CD4-positive, alpha-beta T cell treated with Interleukin-6 for 4 hours (primary cell): ENCODE data around the gene COL6A2.

Experiments used
- DNase-seq: peaks from one replicate; pipeline ENCODE4 v3.0.0-alpha.2; 2020; ENCODE audit warnings: mixed read lengths

The COL6A2 gene

DNA sequence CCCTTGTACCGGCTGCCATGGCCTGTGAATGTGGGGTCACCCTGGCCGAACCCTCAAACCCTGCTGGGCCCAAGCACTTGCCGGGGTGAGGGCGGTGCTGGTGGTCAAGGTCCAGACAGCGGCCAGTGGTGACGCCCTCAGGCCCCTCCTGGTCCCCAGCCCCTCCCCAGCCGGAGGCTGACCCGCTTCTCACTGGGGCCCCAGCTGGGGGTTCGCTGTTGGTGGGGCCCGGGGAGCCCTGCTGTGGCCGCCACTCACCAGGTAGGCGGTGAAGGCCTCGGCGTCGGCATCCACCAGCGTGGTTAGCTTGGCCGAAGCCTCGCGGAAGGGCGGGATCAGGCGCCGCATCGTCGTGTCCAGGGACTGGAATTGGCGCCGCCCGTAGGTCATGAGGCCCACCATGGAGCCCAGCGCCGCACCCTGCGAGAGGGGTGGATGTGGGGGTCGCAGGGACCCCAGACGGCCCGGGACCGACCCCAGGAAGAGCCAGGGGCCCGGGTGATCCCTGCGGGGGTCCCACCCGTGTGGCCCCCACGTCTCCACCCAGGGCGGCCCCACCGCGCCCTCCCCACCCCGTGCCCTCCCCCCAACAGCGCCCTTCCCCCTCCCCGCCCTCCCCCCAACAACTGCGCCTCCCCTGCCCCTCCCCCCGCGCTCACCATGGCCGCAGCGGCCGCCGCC, 47.4 kb downstream of the COL6A2 start:
- DNase-seq: no peak

DNA sequence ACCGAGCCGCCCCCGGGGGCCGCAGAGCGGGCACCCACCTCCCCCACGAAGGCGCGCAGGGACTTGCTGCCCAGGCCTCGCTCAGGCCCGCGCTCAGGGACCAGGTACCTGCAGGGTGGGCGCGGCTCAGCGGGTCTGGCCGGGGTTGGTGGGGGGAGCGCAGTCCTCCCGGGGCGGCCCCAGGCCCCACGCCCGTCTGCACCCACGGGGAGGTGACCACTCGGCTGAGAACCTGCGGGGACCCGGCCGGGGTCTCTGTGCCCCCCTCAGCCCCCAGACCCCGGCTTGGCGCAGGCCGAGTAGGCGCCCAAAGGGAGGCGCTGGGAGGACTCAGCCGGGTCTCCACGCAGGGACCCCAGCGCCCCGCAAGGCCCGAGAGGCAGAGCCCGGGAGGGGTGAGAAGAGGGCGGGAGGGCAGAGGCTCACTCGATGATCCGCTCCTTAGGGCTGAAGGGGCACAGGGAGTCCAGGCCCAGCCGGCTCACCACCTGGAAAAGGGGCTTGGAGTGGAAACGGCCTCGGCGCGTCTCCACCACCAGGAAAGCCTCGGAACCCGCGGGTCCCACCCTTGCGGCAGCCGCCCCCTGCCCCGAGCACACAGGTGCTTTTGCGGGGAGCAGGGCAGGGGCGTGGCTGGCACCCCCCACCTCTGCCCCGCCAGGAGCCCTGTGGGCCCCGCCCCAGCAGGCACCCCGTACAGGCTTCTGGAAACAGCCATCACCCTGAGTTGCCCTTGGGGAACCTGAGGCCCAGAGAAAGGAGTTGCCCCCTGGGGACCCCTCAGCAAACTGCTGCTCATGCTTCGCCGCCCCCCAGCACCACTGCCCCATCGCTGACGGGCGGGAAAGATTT, 48.2 kb downstream of the COL6A2 start:
- DNase-seq: no peak

DNA sequence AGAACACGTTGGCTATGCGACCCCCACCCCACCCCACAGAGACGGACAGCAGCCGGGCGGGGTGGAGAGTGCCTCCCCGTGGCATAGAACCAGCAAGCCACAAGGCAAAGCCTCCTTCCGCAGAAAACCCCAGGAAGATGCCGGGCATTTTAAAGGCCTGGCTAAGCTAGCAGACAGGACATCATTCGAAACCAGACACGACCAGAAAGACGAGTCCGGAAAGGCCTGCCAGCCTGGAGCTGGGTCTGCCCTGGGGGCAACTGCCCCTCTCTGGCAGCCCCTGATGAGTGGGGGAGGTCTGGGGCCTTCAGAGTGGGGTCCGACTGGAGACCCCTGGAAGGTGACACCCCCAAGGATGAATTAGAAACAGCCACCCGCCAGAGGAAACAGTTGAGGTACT, 48.9 kb downstream of the COL6A2 start:
- no peak for DNase-seq

DNA sequence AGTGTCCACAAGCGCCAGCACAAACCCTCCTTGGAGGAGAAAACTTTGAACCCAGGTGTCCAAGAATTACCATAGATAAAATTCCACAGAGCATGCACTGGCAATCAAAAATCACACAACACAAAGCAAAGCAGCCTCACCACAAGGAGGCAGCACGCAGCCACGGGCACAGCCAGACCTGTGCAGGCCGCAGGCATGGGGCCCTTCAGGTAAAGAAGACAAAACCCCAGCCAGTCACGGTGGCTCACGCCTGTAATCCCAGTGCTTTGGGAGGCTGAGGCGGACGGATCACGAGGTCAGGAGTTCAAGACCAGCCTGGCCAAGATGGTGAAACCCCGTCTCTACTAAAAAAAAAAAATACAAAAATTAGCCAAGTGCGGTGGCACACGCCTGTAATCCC, 49.5 kb downstream of the COL6A2 start:
- DNase-seq: peak; percentile 57

DNA sequence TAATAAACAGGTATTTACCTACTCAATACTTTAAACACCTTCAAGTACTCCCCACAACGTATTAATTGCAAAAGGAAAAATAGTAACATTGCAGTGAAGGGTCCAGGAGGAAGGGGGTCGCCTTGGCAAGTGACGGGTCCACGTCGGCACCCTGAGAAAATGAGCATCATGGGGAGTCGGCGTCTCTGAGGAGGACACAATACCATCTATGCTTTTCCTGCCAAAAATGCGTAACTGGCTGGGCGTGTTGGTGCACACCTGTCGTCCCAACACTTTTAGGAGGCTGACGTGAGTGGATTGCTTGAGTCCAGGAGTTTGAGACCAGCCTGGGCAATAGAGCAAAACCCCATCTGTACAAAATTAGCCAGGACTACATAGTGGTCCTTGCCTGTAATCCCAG, 50.2 kb downstream of the COL6A2 start:
- no peak for DNase-seq

DNA sequence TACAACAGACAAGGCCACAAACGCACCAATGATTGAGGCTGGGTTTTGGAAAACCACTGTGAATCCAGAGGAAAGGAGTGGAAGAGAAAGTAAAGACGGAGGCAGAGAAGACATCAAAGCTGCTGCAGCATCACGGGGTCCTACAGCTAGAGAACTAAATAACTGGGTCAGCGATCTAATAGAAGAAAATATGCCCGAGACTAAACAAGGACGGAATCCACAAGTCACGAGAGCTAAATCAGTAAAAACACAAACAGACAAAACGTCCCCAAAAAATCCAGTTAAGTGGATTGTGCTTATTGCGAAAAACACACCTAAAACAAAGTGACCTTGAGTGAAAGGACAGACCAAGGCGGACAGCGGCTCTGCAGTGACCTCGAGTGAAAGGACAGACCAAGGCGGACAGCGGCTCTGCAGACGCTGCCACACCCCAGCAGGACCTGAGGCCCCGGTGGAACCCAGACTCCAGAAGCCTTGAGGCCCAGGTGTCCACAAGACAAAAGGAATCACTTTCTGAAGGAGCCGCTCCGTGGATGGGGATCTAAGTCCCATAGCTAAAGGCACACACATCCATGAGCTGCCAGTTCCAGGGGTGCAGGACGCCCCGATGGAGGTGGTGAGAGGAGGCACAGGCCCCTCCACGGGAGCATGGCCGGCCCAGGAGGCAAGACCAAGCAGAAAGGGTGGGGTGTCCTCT, 51.4 kb downstream of the COL6A2 start:
- no peak for DNase-seq

DNA sequence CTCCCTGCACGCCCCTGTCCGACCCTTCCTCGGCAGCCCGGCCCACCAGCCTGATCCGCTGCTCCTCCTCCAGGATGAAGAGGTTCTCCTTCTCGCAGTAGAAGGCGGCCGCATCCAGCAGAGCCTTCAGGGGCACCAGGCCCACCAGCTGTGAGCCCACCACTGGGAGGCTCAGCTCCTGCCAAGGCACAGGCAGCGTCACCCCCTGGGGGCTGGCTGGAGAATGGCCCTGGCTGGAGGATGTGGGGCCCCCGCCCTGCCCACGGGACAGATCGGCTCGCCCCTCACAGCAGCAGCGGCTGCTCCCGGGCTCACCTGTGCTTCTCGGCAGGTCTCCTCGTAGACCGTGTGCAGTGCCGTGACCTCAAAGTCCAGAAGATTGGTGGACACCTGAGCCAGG, 52.2 kb downstream of the COL6A2 start:
- no peak for DNase-seq

DNA sequence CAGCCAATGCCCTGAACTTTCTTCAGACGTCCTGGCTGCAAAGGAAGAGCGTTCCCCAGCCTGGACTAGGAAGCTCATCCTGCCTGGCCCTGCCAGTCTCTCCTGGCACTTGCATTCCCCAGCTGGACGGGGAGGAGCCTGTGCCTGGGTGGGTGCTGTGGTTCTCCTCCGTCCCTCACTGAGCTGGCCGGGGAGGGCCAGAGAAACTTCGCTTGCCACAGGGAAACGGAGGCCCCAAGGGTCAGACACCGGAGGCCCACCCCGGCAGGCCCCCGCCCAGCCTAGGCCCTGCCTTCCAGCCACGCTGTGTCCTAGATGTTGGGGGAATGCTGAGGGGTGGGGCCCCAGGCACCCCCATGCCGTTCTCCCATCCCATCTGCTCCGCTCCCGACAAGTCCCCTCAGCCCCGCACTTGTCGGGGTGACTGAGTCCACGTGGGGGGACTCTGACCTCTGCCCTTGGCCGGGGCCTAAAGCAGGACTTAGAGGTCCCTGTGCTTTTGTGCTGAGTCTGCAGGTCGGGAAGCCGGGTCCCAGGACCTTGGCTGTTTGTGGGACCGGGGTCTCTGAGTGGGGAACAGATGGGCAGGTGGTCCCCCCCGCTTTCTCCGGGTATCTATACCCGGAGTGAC, 52.7 kb downstream of the COL6A2 start:
- DNase-seq: no peak

DNA sequence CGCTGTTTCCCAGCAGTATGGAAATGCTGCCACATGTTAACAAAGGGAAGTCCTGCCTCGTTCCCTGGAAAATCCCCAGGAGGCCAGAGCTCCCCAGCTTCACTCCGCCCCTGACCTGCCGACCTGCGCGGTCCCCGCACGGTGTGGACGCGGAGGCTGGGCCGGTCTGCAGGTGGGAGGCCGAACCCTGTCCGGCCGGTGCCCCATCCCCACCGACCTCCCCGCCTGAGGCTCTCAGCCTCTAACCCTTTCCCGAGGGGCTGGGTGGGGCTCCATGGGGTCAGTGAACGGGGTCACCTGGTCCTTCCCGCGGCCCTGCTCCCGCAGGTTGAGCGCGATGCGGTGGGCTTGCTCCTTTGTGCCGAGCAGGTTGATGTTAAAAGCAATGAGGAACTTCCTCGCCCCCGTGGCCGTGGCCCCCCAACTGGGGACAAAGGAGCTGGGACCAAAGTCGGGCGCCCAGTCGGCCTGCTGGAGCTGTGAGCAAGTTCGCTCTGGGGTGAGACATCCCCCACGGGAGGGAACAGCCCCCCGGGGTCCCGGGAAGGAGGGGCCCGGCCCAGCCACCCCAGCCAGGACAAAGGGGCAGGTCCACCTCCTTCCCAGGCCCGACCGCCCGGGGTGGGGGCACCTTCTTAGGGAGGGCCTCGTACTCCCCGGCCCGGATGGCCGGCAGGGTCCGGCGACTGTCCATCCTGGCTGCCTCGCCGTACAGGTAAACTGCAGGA, 53.5 kb downstream of the COL6A2 start:
- no peak for DNase-seq

DNA sequence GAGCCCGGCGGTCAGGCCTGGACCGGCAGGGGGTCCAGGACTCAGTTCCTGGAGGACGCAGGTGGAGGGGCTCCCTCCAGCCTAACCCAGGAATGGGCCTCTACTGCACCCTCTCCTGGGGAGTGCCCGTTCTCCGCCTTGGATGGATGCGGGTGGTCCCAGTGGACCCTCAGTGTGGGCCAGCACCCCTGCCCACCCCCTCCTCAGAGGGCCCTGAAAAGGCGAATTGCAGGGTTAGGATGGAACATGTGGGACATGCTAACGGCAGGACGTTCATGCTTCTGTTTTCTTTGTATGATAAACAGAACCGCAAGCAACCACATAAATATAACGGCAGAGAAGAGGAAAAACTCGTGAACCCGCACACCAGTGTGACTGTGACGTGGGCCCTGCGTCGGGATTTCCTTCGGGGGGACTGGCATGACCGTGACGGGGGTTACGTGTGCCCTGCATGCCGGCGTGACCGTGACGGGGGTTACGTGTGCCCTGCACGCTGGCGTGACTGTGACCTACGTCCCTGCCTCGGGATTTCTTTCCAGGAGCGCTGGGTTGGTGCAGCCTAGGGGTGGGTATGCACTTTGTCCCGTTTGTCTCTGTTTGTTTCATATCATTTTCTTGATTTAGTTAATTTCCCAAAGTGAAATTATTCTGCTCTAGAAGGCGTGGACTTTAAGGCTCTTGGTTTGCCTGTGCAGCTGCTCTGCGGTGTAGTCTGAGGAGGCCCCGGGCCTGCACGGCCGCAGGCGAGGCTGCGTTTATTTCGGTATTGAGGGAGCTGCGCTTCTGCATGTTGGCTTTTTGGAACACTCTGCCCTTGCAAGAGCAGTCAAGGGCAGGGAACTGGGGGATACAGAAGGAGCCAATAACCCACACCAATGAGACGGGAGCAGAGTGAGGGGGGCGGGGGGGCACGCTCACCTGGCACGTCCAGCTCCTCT, 54.3 kb downstream of the COL6A2 start:
- DNase-seq: no peak

DNA sequence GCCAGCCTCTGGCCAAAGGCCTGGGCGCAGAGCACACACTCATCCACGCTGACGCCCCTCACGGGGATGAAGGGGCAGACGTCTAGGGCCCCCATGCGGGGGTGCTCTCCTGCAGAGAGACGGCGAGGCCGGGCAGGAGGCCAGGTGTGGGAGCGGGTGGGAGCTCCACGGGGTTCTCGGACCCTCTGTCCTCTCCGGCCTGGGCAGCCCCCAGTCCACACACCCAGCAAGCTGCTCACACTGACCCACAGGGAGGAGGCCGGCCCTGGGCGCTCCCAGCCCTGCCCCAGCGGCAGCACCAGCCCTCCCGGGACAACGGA, 55.0 kb downstream of the COL6A2 start:
- no peak for DNase-seq

DNA sequence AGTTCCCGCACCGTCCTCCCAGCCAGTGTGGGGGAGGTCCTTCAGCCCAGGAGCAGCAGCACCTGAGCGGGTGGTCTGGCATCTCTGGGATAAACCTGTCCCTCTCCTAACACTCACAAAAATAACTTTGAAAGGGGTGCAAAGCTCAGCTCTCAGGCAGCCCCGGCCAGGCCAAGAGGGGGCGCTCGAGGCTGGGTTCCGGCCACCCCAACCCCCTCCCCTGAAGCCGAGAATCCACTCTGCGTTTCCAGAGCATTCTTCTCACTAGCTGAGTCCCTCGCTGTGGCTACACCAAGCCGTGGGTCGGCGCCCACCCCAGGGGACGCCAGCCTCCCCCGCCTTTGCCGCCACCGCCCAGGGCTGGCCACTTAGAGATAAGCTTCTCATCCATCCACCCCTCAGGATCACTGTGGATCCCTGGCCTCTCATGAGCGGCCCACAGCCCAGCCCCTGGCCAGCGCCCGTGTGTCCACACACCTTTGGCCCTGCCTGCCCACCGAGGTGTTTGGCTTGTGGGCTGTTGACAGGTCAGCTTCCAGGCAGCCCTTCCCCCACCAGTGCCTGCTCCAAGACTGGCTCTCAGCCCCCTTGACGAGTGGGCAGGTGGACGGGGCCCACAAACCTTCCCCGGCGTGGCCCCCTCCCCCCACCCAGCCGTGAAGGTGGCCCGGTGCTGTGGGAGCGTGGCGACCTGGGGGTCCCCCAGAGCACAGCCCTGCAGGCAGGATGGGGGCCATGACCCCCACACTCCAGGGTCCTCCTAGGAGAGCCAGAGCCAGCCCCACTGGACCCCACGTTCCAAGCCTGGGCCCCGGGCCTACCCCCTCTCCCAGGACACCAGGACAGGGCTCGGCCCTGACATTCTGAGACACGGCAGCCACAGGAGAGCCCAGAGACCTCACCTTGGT, 55.6 kb downstream of the COL6A2 start:
- DNase-seq: peak; percentile 59

DNA sequence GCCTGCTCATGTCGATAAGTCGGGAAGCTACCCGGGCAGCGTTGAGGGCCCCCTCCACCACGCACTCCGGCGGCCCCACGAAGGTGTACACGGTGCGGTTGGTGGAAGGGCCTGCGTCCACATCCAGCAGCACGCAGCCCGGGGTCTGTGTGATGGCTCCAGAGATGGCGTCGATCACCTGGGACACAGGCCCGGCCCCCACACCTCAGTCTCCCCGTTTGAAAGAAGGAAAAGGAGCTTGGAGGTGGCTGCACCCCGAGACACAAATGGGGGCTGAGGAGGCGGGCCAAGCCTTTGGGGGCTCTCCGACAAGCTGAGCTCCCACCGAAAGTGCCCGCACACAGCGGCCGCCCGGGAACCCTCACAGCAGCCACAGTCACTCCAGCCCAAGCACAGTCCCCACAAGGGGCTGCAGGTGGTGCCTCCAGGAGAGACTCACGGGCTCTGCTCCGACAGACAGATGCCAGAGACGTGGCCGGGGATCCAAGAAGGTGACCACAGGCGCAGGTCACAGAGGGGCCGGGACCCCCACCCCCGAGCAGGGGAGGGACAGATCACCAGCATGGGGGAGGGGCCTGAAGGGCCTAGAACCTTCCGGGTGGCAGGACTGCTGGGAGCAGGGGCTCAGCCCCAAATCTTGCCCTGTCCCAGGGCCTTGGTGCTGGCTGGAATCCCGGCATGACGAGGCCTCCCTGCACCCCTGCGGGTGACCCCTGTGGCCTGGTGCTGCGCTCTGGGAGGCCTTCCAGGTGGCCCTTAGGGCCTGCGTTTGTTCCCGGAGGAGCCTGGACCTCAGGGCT, 56.4 kb downstream of the COL6A2 start:
- no peak for DNase-seq

DNA sequence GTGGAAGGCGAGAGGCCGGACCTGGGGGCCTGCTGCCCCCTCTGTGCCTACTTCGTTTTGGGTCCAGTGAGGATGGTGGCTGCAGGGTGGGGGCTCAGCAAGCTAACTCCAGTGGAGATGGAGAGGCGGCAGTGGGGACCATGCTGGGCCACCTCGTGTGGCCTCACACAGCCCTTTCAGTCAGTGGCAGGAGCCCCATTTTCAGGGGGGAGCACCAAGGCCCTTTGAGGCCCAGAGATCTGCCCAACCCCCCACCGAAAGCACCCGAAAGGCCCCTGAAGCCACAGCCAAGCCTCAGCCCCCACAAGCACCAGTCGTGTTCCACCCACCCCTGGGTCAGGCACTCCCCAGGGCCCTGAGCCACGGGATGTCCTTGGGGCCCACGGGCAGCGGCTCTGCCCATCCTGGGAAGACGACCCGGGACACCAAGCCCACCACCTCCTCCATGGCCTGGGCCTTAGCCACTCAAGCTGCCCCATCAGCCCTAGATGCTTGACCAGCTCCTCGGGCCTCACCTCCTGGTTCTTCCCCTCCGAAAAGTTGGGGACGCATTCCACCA, 57.1 kb downstream of the COL6A2 start:
- no peak for DNase-seq

DNA sequence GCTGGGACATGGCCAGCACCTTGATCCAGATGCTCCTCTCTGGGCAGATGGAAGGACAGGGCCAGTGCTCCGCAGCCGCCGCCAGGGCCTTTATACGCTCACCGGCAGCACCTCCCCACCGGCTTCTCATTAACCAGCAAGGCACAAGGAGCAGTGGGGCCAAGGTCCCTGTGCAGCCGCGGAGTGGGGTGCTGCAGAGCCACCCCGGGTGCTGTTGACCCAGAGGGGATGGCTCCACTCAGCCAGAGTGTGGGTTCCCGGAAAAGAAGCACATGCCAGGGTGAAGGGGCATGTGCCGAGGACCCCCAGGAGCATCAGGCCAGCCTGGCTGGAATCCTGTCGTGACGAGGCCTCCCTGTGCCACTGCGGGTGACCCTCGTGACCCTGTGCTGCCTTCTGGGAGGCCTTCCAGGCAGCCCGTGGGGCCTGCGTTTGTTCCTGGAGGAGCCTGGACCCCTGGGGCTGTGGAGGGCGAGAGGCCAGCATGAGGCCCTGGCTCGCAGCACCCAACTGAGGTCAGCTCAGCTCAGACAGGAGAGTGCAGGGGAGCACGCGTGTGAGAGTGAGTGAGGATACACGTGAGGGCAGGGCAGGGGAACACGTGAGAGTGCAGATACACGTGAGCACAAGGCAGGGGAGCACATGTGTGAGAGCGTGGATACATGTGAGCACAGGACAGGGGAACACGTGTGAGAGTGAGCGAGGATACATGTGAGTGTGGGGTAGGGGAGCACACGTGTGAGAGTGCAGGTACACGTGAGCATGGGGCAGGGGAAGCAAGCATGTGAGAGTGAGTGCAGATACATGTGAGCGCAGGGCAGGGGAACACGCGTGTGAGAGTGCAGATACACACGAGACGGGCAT, 57.8 kb downstream of the COL6A2 start, which contains the start of gene FTCD:
Gene FTCD, minus strand, starts transcription at position 66 of the 864 bp plus-strand sequence. Its CDS starts 56 bp downstream, at position 10.
- no peak for DNase-seq

DNA sequence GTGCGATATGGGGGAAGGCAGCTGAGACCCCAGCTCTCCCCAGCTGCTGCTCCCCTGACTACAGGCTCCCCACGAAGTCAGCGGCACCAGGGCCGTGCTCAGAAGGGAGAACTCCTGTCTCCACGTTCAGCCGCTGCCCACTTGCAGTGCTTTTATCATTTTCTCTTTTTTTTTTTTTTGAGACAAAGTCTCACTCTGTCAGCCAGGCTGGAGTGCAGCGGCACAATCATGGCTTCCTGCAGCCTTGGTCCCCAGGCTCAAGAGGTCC, 58.4 kb downstream of the COL6A2 start:
- no peak for DNase-seq

DNA sequence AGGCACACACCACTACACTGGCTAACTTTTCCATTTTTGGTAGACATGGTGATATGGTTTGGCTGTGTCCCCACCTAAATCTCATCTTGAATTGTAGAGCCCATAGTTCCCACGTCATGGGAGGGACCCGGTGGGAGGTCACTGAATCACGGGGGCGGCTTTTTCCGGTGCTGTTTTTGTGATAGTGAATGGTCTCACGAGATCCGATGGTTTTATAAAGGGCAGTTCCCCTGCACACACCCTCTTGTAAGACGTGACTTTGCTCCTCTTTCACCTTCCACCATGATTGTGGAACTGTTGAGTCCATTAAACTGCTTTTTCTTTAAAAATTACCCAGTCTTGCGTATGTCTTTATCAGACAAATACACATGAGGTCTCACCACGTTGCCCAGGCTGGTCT, 58.8 kb downstream of the COL6A2 start:
- DNase-seq: no peak

DNA sequence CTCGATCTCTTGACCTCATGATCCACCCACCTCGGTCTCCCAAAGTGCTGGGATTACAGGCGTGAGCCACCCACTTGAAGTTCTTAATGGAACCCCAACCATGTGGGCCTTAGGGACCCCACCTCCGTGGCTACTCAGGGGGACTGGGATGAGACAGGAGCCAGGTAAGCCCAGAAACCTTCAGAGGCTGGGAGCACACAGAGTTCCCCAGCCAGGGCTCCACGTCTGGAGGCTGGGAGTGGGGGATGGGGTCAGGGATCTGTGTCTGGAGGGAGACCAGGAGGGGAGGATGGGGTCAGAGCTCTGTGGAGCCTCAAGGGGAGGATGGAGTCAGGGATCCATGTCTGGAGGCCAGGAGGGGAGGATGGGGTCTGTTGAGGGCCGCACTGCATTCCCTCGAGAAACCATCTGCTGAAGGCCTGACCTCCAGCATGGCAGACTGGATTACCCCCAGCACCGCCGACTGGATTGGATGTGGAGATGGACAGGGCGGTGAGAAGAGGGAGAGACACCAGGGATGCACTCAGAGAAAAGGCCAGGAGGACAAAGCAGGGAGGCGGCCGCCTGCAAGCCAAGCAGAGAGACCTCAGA, 59.6 kb downstream of the COL6A2 start:
- no peak for DNase-seq
